K562 (cell line): ENCODE data around the gene NXF1. TPM values are rescaled to one million over a fixed set of nuclear protein-coding genes. Genes with fewer than 3 reads are reported as not detected.

Experiments
- ATAC-seq: fragments of 200-7000 bp; cut with Tn5 transposase; 3 replicates; pipeline ENCODE4 v1.9.1; 2020; ENCODE audit warnings: moderate library complexity
- BruUV-seq: library from RNA; stranded (reverse); fragments of 400-500 nt; replicated peaks from 2 replicates; lab custom pipeline; 2021; lab: Mats Ljungman, UMichigan
- CTCF ChIA-PET: fragments of 300-600 bp; formaldehyde crosslinking; extraction: SDS; loops from one replicate; lab custom pipeline; 2021; ENCODE audit warnings: low intra/inter-chr PET ratio; lab: Yijun Ruan, JAX
- POLR2A ChIA-PET: fragments of 300-600, 350-650 bp; sonication (Branson Sonifier 250); formaldehyde crosslinking; extraction: SDS; loops from one replicate; lab custom pipeline; 2021; ENCODE audit warnings: antibody characterized with exemption, inconsistent platforms; lab: Yijun Ruan, JAX
- DNase-seq, 4 experiments: peaks; one replicate each; pipeline versions ENCODE4 v3.0.0 to v3.0.0-alpha.2; 2011 to 2018; ENCODE audit warnings: low spot score in 3 of 4, mixed read lengths in 3 of 4; ENCODE audit errors: extremely low read depth in 1 of 4
- FAIRE-seq: peaks from 2 replicates; lab custom pipeline; 2011; peaks lifted over from hg19 to GRCh38; lab: Jason Lieb, UNC
- H2AFZ ChIP-seq: 2 replicates; pipeline ENCODE4 v1.6.0; 2011; ENCODE audit warnings: low read depth, low read length, control low read depth, inconsistent platforms
- H3K27ac ChIP-seq: fragments of 200-600 bp; 3 replicates; pipeline ENCODE4 v1.8.0; 2011; ENCODE audit warnings: low read depth, mild to moderate bottlenecking, control low read depth, inconsistent platforms, low read length, moderate library complexity, mixed read lengths; ENCODE audit errors: extremely low read depth
- H3K27me3 ChIP-seq, 2 experiments: fragments of 300-600 bp in 1 of 2; 2 replicates in 1 of 2; 3 replicates in 1 of 2; pipeline versions ENCODE4 v1.6.0 to v1.8.0; 2011; ENCODE audit warnings: inconsistent platforms in 2 of 2, low read length in 2 of 2, mild to moderate bottlenecking in 1 of 2, mixed read lengths in 1 of 2, moderate library complexity in 1 of 2; ENCODE audit not compliant: control insufficient read depth in 2 of 2, insufficient read depth in 2 of 2
- H3K36me3 ChIP-seq: fragments of 300-600 bp; 3 replicates; pipeline ENCODE4 v1.8.0; 2011; ENCODE audit warnings: mild to moderate bottlenecking, low read length, inconsistent platforms; ENCODE audit not compliant: control insufficient read depth, insufficient read depth
- H3K4me1 ChIP-seq, 2 experiments: fragments of 200-600 bp in 1 of 2; replicated peaks in 1 of 2; 2 replicates in 1 of 2; 3 replicates in 1 of 2; pipeline versions ENCODE4 v1.5.1 to v1.8.0; 2011; ENCODE audit warnings: inconsistent platforms in 2 of 2, low read length in 2 of 2, mild to moderate bottlenecking in 1 of 2, mixed read lengths in 1 of 2, moderate library complexity in 1 of 2; ENCODE audit not compliant: control insufficient read depth in 2 of 2, insufficient read depth in 2 of 2
- H3K4me2 ChIP-seq: 2 replicates; pipeline ENCODE4 v1.6.1; 2011; ENCODE audit warnings: low read length, control low read depth, inconsistent platforms, mixed read lengths; ENCODE audit not compliant: insufficient read depth
- H3K4me3 ChIP-seq: fragments of 200-600 bp; sonication (generic), shearing (Covaris generic); 2 replicates; pipeline ENCODE4 v1.5.1; 2016; ENCODE audit warnings: control low read depth, inconsistent platforms
- H3K79me2 ChIP-seq: fragments of 200-600 bp; 3 replicates; pipeline ENCODE4 v1.8.0; 2011; ENCODE audit warnings: low read length, inconsistent platforms; ENCODE audit not compliant: control insufficient read depth, insufficient read depth
- H3K9ac ChIP-seq, 2 experiments: 2 replicates each; pipeline versions ENCODE4 v1.6.0 to v1.6.1; 2011; ENCODE audit warnings: low read depth in 2 of 2, low read length in 2 of 2, control low read depth in 1 of 2, inconsistent platforms in 1 of 2, mild to moderate bottlenecking in 1 of 2, mixed read lengths in 1 of 2; ENCODE audit not compliant: insufficient read depth in 1 of 2
- H3K9me1 ChIP-seq: one replicate; pipeline ENCODE4 v1.6.0; 2011; ENCODE audit warnings: inconsistent platforms, mild to moderate bottlenecking, low read length, moderate library complexity; ENCODE audit not compliant: control insufficient read depth, insufficient read depth
- H3K9me3 ChIP-seq: replicated peaks from 2 replicates; pipeline ENCODE4 v1.5.1; 2011; ENCODE audit warnings: low read depth, low read length, inconsistent platforms; ENCODE audit not compliant: control insufficient read depth, insufficient read depth
- H4K20me1 ChIP-seq: replicated peaks from 2 replicates; pipeline ENCODE4 v1.6.1; 2011; ENCODE audit warnings: low read length, inconsistent platforms, mixed read lengths; ENCODE audit not compliant: control insufficient read depth, insufficient read depth
- CBX1 ChIP-seq: sonication (generic); IDR thresholded peaks from 2 replicates; pipeline ENCODE4 v1.6.1; 2016; ENCODE audit warnings: antibody characterized with exemption, low read depth, mild to moderate bottlenecking
- CC2D1A ChIP-seq: fragments of 450-650 bp; IDR thresholded peaks from 2 replicates; pipeline ENCODE4 v1.6.1; 2017; ENCODE audit warnings: mild to moderate bottlenecking
- CEBPB ChIP-seq: fragments of 450-650 bp; IDR thresholded peaks from 2 replicates; pipeline ENCODE4 v1.6.1; 2016; ENCODE audit warnings: missing genetic modification characterization, missing compliant biosample characterization
- EP400 ChIP-seq: fragments of 450-650 bp; IDR thresholded peaks from 2 replicates; pipeline ENCODE4 v1.6.1; 2017; ENCODE audit warnings: antibody characterized with exemption, mild to moderate bottlenecking, moderate library complexity
- ETS2 ChIP-seq: IDR thresholded peaks from 2 replicates; pipeline ENCODE4 v1.6.1; 2016; ENCODE audit warnings: borderline replicate concordance, missing genetic modification characterization, mild to moderate bottlenecking, moderate library complexity, missing compliant biosample characterization; ENCODE audit not compliant: poor library complexity, severe bottlenecking
- NEUROD1 ChIP-seq: fragments of 150-350 bp; IDR thresholded peaks from 2 replicates; pipeline ENCODE4 v1.6.1; 2014; ENCODE audit warnings: borderline replicate concordance, low read length, low read depth; ENCODE audit not compliant: partially characterized antibody
- STAT5A ChIP-seq: IDR thresholded peaks from 2 replicates; pipeline ENCODE4 v1.6.1; 2012; ENCODE audit warnings: low read length, inconsistent platforms, borderline replicate concordance
- ZNF347 ChIP-seq: fragments of 450-650 bp; formaldehyde crosslinking; IDR thresholded peaks from 2 replicates; pipeline ENCODE4 v1.4.0; 2020; ENCODE audit warnings: low read depth, mild to moderate bottlenecking, moderate library complexity
- ZNF75A ChIP-seq: fragments of 450-650 bp; formaldehyde crosslinking; IDR thresholded peaks from 2 replicates; pipeline ENCODE4 v1.4.0; 2020; ENCODE audit warnings: mild to moderate bottlenecking
- ZNF77 ChIP-seq: fragments of 250-450 bp; sonication (Bioruptor Pico); IDR thresholded peaks from 2 replicates; pipeline ENCODE4 v1.5.0; 2020
- ZNF778 ChIP-seq: fragments of 450-650 bp; formaldehyde crosslinking; IDR thresholded peaks from 2 replicates; pipeline ENCODE4 v1.4.0; 2020; ENCODE audit warnings: mild to moderate bottlenecking, moderate library complexity
- WGBS: fragments of 100-300 bp; shearing (Covaris generic); methylation state at CpG from one replicate; pipeline ENCODE4 v1.1.6; 2016; ENCODE audit warnings: low coverage, mixed read lengths; ENCODE audit not compliant: insufficient coverage; ENCODE audit errors: missing lambda C conversion rate; 5-methylcytosine and 5-hydroxymethylcytosine counted together
- in situ Hi-C: fragments of 300-500 bp; cut with MboI; formaldehyde crosslinking; loops from 4 replicates; pipeline ENCODE4 v1.15.0; 2018; ENCODE audit warnings: inconsistent platforms, mixed read lengths
- intact Hi-C: fragments of 100-400 bp; cut with micrococcal nuclease; formaldehyde crosslinking; loops from 2 replicates; pipeline ENCODE4 v1.14.2; 2022
- polyA plus RNA-seq, 8 experiments: library from polyadenylated mRNA; depleted of rRNA in 4 of 8; stranded (reverse) in 5 of 8; unstranded in 3 of 8; fragments of >200 nt; fragmentation: Nextera tagmentation in 2 of 8; fragmentation: Illumina TruSeq in 1 of 8; extraction: Ambion mirVana in 2 of 8; extraction: Trizol in 1 of 8; gene quantifications; 2 replicates each; pipeline versions ENCODE4 v1.2.1 to v1.2.3, GENCODE V29; 2011 to 2014; ENCODE audit warnings: inconsistent platforms in 1 of 8, missing spikeins in 1 of 8
- total RNA-seq, 7 experiments: library from RNA; depleted of rRNA in 6 of 7; stranded (reverse); fragments of >200 nt in 6 of 7; fragmentation: Illumina TruSeq in 2 of 7; extraction: Trizol in 2 of 7; gene quantifications; 2 replicates each; pipeline versions ENCODE4 v1.2.1 to v1.2.3, GENCODE V29; 2011 to 2021; ENCODE audit warnings: low replicate concordance in 1 of 7

NXF1 gene
- total and polyA plus RNA-seq, 9 of the 15 experiments (the other 6 are each of a cell fraction or from before 2014, with no cell fraction given) = 18.1 to 98.3 (median 35.8) TPM

- TF ChIP-seq CC2D1A (no peak), EP400 (no peak), NEUROD1 (no peak), ZNF778 (CRISPR knock-in tag) (no peak), CEBPB (tag) (no peak), ZNF347 (CRISPR knock-in tag) (no peak), ETS2 (tag) (no peak), CBX1 (no peak), ZNF77 (no peak), STAT5A (no peak), ZNF75A (no peak)
- H3K27me3 ChIP-seq = no peaks in the 10 kb centered on the region
- H2AFZ ChIP-seq = no peak overlapping the region
- no peak for DNase-seq
- ATAC-seq = no peak
- H3K79me2 ChIP-seq = no peaks in the 10 kb centered on the region
- in situ Hi-C loops (no loop called here), intact Hi-C loops (no loop called here)
- peaks cover 23% of the 10 kb centered on the region; the same call in 2 of the 3 replicates for H3K36me3 ChIP-seq
- no peak overlapping the region for H3K27ac ChIP-seq
- H3K4me1 ChIP-seq = no peaks in the 10 kb centered on the region; a peak in 1 of 5 replicates
- H3K9me1 ChIP-seq = no peaks in the 10 kb centered on the region
- no peaks in the 10 kb centered on the region for H4K20me1 ChIP-seq
- no peak overlapping the region for H3K4me3 ChIP-seq
- H3K9me3 ChIP-seq = no peaks in the 10 kb centered on the region
- no peak for FAIRE-seq
- no peak overlapping the region for H3K9ac ChIP-seq
- WGBS = 91% methylated on average over 4 of the region's 4 CpGs
- ChIA-PET CTCF (no interaction called here), POLR2A (interaction anchor here (0.9 to 4.5 kb wide), 8 partner anchors 10 to 31 kb away, joined by 3 to 40 read pairs (median 10); partner anchors contain the start of genes NXF1, STX5 and TEX54)
- BruUV-seq = no TSS peak
- H3K4me2 ChIP-seq = no peak overlapping the region
Measured at GRCh38 chr11:62817129-62817528, 11.9 kb upstream of the NXF1 start.
